Stimulated activated CD4-positive, alpha-beta T cell treated with anti-CD3 and anti-CD28 coated beads, TNF-alpha, amount 100 ng/mL, for 4 hours (primary cell): ENCODE measurements around the gene POLDIP2.
"Not testable (repeated sequence)": the region's sequence is repeated elsewhere in the genome, so short reads cannot be mapped to it uniquely, and the experiment has no call there.

Experiments used
- DNase-seq, 3 experiments: peaks; one replicate each; pipeline ENCODE4 v3.0.0-alpha.2; 2020; ENCODE audit warnings: low read depth in 3 of 3

POLDIP2 gene

DNA sequence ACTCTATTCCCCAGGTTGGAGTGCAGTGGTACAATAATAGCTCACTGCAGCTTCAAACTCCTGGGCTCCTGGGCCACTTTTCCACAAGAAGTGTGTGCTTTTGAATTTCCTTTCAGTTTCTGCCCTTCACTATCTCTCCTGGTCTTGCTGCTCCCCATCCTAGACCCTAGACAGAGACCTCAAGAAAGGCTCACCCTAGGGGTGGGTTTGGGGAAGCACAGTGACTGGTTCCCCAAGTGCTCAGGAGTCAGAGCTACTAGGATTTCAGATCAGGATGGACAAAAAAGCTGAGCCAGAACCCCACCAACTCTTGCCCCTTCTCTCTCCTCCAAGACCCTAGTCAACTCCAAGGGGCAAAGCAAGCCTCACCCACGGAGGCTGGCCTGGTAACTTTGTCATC is 9.3 kb upstream of the POLDIP2 start:
- no peak for DNase-seq

DNA sequence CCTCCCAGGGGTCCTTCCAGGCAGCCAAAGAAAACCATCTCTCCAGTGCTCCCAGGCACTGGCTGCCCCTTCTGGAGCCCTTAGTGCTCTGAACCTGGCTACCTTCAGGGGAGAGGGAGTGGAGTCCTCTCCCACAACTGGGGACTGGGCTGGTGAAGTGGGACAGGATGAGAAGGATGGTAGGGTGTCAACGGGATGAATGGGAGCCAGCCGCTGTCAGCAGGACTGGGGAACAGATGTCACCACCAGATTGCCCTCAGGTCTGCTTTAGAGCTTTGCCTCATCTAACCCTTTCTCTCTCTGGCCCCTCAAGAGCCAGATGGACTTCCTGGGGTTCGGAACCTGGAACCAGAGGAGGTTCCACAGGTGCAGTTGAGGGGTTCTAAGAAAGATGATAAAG is 8.2 kb upstream of the POLDIP2 start:
- no peak for DNase-seq

DNA sequence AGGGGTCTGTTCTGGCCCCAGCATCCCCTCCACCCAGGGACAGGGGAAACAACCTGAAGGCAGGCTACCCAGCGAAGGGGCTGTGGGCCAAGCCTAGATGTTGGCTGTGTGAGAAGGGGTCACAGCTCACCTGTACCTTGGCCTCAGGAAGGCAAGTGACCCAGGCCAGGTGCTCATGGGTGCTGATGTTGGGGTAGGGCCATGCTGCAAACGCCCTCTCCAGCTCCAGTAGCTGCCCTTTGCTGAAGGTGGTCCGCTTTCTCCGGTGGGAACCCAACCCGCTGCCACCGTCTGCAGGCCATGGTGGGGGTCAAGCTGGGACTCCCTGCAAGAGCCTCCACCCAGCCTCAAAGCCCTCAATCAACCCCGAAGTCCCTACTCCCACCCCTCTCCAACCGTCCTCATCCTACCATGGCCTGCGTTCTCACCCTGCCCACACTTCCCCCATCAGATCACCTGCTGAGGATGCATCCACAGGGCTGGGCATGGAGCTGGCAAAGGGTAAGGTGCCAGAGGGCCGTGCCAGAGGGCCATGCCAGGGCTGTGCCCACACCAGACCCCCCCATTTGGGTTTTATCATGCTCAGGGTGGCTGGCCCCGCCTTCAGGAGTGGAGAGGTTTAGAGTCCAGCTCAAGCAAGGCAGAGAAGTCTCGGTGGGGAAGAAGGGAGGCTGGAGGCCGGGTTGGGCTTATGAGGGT is 7.5 kb upstream of the POLDIP2 start, which contains the start of gene SEBOX:
Gene SEBOX (minus strand): TSS at position 535 of the 699 bp plus-strand sequence. CDS start 48 bp downstream, at position 487.
- DNase-seq: no peak

DNA sequence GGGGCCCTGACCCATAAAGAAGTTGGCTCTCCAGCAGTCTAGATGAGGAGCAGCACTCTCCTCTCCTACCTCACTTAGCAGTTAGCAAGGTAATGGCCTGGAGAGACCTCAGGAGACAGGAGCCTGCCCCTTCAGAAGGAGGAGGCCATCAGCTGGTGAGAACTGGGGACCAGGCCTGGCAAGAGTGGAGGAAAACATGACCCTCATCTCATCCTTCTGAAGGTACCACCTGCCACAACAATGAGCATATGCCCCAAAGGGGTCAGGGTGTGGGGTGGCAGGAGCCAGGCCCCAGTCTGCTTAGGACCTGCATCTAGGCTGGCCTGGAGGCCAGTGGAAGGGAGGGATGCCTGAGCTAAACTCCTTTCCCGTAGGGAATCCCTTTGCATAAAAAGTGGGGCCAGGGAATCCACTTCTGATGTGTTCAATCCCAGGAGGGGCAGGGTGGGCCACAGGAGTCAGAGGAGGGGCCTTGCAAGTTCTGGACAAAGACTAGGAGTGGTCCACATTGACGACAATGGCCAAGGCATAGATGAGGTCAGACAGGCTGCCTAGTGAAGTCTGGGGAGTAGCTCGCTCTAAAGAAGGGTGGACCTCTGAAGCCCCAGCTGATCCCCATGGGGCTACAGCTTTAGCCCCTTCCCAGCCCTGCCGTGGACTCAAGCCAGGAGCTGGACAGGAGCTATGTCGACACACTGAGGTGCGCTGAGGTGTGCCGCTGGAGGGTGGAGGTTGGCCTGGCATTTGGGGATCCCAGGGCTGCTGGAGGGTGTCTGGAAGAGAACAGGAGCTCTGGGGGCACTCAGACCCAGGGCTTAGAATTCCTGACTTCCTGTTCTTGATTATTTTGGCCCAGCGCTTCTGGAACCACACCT is 6.7 kb upstream of the POLDIP2 start:
- DNase-seq: no peak

DNA sequence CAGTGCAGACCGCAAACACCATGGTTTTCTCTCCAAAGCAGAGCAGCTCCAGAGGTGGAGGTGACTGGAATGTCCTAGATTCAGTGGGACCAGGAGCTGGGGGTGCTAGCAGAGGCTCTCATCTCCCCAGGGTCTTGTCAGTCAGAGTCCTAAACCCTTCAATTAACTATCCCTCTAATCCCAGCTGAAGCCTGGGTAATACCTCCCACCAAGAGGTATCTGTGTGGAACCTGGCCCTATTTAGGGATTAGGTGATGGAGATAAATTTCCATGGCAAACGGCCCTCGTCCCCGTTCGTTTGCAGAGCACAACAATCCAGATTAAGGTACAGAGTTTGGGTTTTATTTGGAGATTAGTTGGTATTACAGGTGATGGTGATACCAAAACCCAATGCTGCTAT is 5.9 kb upstream of the POLDIP2 start:
- DNase-seq: no peak

DNA sequence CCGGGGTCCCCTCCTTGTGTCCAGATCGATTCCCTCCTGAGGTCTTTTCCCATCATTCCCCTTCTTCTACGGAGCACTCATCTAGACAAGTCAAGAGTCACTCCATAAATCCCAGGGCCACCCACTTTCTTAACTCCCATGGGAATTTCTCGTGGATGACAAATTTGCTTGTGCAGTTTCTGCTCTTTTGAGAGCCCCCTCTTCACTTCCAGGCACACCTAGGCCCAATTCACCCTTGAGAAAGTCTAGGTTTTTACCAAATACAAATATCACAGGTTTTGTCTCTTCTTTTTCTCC is 522 bp upstream of the POLDIP2 start:
- no peak for DNase-seq

DNA sequence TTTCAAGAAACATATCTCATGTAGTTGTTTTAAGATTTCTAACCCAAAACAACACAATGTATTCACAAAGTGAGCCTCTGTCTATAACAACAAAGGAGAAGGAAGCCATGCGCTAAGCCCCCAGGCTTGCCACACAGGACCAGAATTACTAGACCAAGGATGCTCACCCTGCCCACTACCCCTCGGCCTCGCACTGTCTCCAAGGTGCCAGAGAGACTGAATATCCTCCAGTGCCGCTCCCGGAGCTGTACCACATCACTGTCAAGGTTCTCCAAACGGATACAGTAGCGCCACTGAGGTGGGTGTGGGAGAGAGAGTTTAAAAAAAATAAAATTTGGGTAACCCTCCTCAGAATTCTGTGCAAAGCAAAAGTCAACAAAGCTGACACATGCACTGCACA is 7.1 kb downstream of the POLDIP2 start:
- no peak for DNase-seq

DNA sequence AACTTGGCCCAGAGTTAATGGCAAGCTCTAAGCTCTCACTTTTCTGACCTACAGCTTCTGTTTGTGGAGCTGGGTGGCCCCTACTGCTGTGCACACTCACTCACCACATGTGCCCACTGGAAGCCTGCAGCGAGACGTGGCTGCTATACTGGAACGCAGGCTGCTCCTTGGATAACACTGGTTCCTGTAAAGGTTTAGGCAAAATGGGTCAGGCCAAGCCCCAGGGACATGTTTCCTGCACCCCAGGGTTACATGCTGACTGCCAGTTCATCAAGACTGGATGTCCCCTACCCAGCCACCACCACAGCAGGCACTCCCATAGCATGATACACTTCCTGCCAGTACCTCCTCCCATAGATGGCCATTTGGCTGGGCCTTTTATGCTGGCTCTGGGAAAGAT is 8.3 kb downstream of the POLDIP2 start:
- DNase-seq: no peak

DNA sequence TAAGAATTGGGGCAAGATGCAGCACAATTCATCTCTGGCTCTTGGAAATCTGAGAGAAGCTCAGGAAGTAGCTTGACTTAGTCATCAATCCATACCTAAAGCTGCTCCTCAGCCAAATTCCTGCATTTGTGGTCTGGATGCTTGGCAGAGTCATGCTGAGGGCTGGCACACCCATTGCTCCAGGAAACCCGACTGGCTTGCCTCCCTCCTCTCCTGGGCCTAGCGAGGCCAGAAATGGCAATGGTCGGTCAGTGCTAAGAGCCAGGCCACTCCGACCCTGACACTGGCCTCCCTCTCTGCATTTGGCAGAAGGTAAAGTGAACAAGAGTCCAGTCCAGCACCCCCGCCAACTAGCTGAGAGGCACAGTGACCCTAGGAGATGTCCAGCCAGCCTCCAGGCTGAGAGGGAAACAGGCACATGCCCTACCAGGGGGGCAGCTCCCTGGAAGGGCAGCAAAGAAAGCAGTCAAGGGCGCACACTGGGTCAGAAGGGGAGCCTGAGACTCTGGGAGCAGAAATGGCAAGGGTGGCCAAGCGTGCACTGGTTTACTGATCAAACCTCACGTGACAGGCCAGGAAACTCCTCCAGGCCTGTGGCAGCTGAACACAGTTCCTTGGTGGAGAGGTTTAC is 10.0 kb downstream of the POLDIP2 start:
- no peak for DNase-seq

- DNase-seq: no peak
Observed at GRCh38 chr17:28346746-28347246, 10.5 kb downstream of the POLDIP2 start.

GRCh38 chr17:28346199-28346580 is 11.1 kb downstream of the POLDIP2 start:
- DNase-seq: no peak

DNA sequence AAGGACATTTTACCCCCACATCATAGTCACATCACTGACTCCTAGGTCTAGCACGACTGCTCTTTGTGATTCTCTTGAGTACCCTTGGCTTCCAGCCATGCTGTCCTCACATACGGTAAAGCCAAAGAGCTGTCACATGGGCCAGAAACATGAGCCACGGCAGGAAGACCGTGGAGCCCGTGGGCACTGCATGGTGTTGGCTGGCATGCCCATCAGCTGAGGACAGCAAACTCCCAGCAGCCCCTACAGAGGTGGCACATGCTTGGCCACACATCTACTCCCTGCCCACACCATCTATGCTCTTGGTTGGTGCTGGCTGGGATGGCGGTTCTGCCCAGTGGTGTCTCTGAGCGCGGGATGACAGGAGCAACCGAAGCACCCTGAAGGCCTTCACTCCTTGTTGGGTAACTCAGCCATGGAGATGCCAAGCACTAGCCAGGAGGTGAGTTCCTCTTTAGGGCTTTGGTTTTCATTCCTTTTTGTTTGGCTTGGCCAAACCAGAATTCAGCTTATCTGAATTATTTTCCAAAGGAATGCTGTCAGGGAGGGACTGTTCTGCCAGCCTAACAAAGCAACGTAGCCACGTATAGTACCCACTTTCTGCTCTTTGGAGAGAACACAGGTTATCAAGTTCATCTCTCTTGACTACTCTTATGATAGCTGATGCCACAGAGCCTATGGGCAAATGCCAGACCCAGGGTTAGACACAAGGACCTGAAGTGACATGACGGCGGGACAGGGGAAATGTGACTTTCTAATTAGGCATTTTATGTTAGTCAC is 11.7 kb downstream of the POLDIP2 start:
- no peak for DNase-seq

DNA sequence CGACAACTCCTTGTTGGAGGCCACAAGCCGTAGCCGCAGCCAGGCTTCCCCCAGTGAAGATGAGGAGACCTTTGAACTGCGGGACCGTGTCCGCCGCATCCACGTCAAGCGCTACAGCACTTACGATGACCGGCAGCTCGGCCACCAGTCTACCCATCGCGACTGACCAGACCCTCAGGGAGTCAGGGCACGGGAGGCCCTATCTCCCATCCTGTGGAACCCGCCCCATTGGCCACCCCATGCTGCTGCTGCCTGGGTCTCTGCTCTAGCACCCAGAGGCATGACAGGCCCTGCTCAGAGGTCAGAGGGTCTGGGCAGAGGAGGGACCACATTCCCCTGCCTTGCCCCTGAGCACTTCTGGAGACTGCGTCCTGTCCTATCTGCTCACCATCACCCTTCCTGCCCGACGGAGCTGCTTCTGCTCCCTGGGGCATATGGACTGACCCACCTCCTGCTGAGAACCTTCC is 12.9 kb downstream of the POLDIP2 start:
- DNase-seq: no peak

DNA sequence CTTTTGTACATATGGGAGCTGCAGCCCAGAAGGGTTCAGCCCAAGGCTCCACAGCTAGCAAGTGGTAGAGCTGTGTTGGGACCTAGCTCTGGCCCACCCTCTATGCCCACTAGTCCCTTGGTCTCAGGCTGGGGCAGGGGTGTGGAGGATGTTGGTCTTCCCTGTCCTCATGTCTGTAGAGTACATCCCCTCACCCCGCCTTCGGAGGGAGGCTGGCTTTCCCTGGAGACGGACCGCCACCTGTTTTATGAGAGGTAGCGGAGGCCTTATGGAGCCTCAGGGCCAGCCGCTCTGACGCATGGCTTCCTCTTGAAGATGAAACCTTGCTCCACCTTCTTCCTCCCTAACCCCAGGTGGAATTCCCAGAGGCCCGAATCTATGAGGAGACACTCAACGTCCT is 13.3 kb downstream of the POLDIP2 start:
- DNase-seq: no peak

DNA sequence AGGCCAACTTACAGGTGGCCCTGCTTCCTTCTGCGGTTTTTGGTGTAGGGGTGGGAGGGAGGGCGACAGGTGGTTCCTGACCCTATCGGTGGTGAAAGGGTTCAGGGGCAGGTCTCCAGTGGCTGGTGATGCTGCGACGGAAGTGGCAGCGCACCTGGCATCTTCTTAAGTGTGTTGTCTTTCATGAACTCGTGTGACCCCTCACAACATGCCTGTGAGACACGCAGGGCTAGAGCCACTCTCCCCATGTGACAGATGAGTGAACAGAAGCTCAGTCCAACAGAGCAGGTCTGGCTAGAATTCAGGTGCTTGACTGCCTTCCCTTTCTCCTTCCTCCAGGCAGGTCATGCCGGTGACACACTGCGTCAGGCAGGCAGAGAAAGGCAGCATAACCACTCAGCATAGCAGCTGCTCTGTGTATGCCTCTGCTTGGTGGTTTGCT is 13.8 kb downstream of the POLDIP2 start:
- no peak for DNase-seq

GRCh38 chr17:28342313-28342712 is 15.0 kb downstream of the POLDIP2 start:
- no peak for DNase-seq

DNA sequence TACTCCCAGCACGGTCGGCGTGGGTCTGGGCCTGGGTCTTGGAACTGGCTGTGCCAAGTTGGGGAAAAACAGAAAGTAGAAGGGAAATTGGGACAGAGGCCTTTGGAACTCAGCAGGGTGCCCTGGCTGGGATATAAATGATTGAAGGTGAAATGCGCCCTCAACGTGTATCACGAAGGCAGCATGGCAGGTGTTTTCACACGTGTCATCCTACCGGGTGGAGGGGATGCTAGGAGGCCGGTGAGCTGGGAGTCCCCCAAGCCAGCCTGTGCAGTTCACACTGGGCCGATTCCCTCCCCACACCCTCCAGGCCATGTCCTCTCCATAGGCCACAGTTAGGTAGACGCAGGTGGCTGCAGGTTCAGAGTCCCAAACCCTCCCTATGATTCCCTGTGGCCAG is 15.8 kb downstream of the POLDIP2 start:
- no peak for DNase-seq

DNA sequence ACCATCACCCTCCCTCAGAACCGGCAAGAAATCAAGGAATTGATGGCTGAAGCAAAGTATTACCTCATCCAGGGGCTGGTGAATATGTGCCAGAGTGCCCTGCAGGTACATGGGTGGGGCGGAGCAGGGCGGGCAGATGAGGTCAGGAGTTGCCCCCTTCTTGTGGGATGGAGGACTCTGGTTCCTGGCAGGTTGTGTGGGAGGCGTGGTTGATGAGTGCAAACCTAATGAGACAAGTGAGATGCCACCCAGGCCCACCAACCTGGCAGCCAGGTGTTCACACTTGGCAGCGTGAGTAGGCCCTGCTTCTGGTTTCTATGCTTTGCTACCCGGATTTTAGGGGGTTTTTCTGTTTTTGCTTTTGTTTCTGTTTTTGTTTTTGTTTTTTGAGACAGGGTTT is 17.0 kb downstream of the POLDIP2 start:
- DNase-seq: no peak

GRCh38 chr17:28339431-28339830 is 17.9 kb downstream of the POLDIP2 start:
- no peak for DNase-seq

DNA sequence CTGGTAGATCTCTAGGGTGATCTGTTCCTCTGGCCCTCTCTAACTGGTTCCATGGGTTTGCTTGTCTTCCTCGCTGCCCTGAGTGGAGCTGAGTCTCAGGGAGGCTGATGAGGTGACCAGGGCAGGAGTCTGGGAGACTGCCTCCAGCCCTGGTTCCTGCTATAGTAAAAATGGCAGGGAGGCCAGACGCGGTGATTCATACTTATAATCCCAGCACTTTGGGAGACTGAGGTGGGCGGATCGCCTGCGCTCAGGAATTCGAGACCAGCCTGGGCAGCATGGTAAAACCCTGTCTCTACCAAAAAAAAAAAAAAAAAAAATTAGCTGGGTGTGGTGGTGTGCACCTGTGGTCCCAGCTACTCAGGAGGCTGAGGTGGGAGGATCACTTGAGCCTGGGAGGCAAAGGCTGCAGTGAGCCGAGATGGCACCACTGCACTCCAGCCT is 18.5 kb downstream of the POLDIP2 start:
- DNase-seq: not testable (repeated sequence)

GRCh38 chr17:28338056-28338768 is 19.1 kb downstream of the POLDIP2 start:
- no peak for DNase-seq
